B cell (primary cell): ENCODE results near the gene KLHL26. TPM values are rescaled to one million over a fixed set of nuclear protein-coding genes. Genes with fewer than 3 reads are reported as not detected.

Experiments used
- ATAC-seq: fragments of 200-7000 bp; cut with Tn5 transposase; one replicate; pipeline ENCODE4 v1.10.0; 2021; ENCODE audit warnings: low read depth, mild to moderate bottlenecking, moderate number of reproducible peaks, moderate library complexity
- CTCF ChIA-PET: fragments of 350-600 bp; sonication (Branson Sonifier 250); formaldehyde crosslinking; loops from one replicate; lab custom pipeline; 2021; ENCODE audit warnings: antibody characterized with exemption, inconsistent platforms; lab: Charles Lee
- POLR2A ChIA-PET: fragments of 350-600 bp; sonication (Branson Sonifier 250); formaldehyde crosslinking; loops from one replicate; lab custom pipeline; 2021; ENCODE audit warnings: antibody characterized with exemption; lab: Charles Lee
- DNase-seq: peaks from one replicate; pipeline ENCODE4 v3.0.0; 2013
- H2AFZ ChIP-seq: 2 replicates; pipeline ENCODE4 v1.6.1; 2012; ENCODE audit warnings: mild to moderate bottlenecking, low read depth, low read length; ENCODE audit not compliant: insufficient read depth, poor library complexity, severe bottlenecking
- H3K27ac ChIP-seq, 2 donors: 1 replicate in 1 of 2; 2 replicates in 1 of 2; pipeline ENCODE4 v1.5.1; 2012 to 2013; ENCODE audit warnings: low read length in 2 of 2, mild to moderate bottlenecking in 2 of 2, moderate library complexity in 1 of 2
- H3K27me3 ChIP-seq, 4 experiments: fragments of 200-600 bp in 1 of 4; sonication (generic) in 1 of 4; replicated peaks in 1 of 4; 1 replicate in 2 of 4; 2 replicates in 2 of 4; pipeline versions ENCODE4 v1.6.1 to v1.7.0; 2013 to 2016; ENCODE audit warnings: low read length in 3 of 4, mild to moderate bottlenecking in 2 of 4, mixed read lengths in 1 of 4, moderate library complexity in 1 of 4; ENCODE audit not compliant: insufficient read depth in 4 of 4, control insufficient read depth in 3 of 4; ENCODE audit errors: control extremely low read depth in 1 of 4
- H3K36me3 ChIP-seq, 2 experiments: replicated peaks in 1 of 2; 1 replicate in 1 of 2; 2 replicates in 1 of 2; pipeline versions ENCODE4 v1.6.1 to v1.7.1; 2013; ENCODE audit warnings: low read length in 1 of 2; ENCODE audit not compliant: insufficient read depth in 2 of 2, control insufficient read depth in 1 of 2; ENCODE audit errors: control extremely low read depth in 1 of 2, extremely low read depth in 1 of 2
- H3K4me1 ChIP-seq, 2 donors: fragments of 200-600 bp in 1 of 2; sonication (generic) in 1 of 2; 1 replicate in 1 of 2; 2 replicates in 1 of 2; pipeline versions ENCODE4 v1.5.1 to v1.6.1; 2013 to 2017; ENCODE audit warnings: low read length in 2 of 2; ENCODE audit not compliant: control insufficient read depth in 2 of 2, insufficient read depth in 2 of 2
- H3K4me2 ChIP-seq: replicated peaks from 2 replicates; pipeline ENCODE3; 2012; ENCODE audit warnings: mild to moderate bottlenecking, low read depth, low read length; ENCODE audit not compliant: poor library complexity, severe bottlenecking
- H3K4me3 ChIP-seq, 5 experiments: fragments of 200-600 bp in 1 of 5; sonication (generic) in 1 of 5; 1 replicate in 3 of 5; 2 replicates in 2 of 5; pipeline versions ENCODE4 v1.5.1 to v1.7.0; 2011 to 2016; ENCODE audit warnings: low read length in 4 of 5, mild to moderate bottlenecking in 4 of 5, low read depth in 2 of 5, control low read depth in 1 of 5, moderate library complexity in 1 of 5; ENCODE audit not compliant: insufficient read depth in 1 of 5; ENCODE audit errors: control extremely low read depth in 1 of 5, extremely low read depth in 1 of 5
- H3K79me2 ChIP-seq: fragments of 200-600 bp; sonication (generic); one replicate; pipeline ENCODE4 v1.6.0; 2016; ENCODE audit warnings: low read length; ENCODE audit not compliant: control insufficient read depth, insufficient read depth
- H3K9ac ChIP-seq: fragments of 200-600 bp; sonication (generic); 2 replicates; pipeline ENCODE4 v1.6.1; 2017; ENCODE audit warnings: mild to moderate bottlenecking, low read length, moderate library complexity
- H3K9me3 ChIP-seq, 3 donors: one replicate each; pipeline versions ENCODE4 v1.6.1 to v1.7.1; 2013; ENCODE audit warnings: low read length in 2 of 3; ENCODE audit not compliant: control insufficient read depth in 2 of 3, insufficient read depth in 1 of 3; ENCODE audit errors: control extremely low read depth in 1 of 3
- H4K20me1 ChIP-seq: 2 replicates; pipeline ENCODE4 v1.6.0; 2012; ENCODE audit warnings: mild to moderate bottlenecking, low read length; ENCODE audit not compliant: insufficient read depth, control insufficient read depth, poor library complexity, severe bottlenecking
- H3K27ac Mint-ChIP-seq: one replicate; pipeline ENCODE4 v1.8.0; 2021; ENCODE audit warnings: mixed read lengths
- H3K27me3 Mint-ChIP-seq: one replicate; pipeline ENCODE4 v1.8.0; 2021; ENCODE audit warnings: mixed read lengths
- H3K4me1 Mint-ChIP-seq: one replicate; pipeline ENCODE4 v1.8.0; 2021; ENCODE audit warnings: mixed read lengths
- H3K4me3 Mint-ChIP-seq: one replicate; pipeline ENCODE4 v1.8.0; 2021; ENCODE audit warnings: mixed read lengths
- H3K9me3 Mint-ChIP-seq: one replicate; pipeline ENCODE4 v1.8.0; 2022; ENCODE audit warnings: mixed read lengths; ENCODE audit not compliant: insufficient read depth
- CTCF ChIP-seq: fragments of 200-600 bp; IDR thresholded peaks from one replicate; pipeline ENCODE4 v1.8.0; 2022; ENCODE audit warnings: antibody characterized with exemption, mild to moderate bottlenecking
- EZH2 ChIP-seq: IDR thresholded peaks from 2 replicates; pipeline ENCODE4 v1.6.1; 2012; ENCODE audit warnings: borderline replicate concordance, low read depth, mild to moderate bottlenecking, moderate library complexity, low read length; ENCODE audit not compliant: insufficient read depth, poor library complexity, severe bottlenecking
- WGBS: methylation state at CpG from one replicate; pipeline ENCODE4 v1.1.5; 2013; ENCODE audit warnings: missing lambda C conversion rate; ENCODE audit not compliant: insufficient coverage; 5-methylcytosine and 5-hydroxymethylcytosine counted together
- intact Hi-C: fragments of 100-400 bp; cut with micrococcal nuclease; formaldehyde crosslinking; loops from one replicate; pipeline ENCODE4 v1.10.0; 2022
- polyA plus RNA-seq: library from polyadenylated mRNA; depleted of rRNA; stranded (reverse); fragments of >200 nt; gene quantifications from 2 replicates; pipeline ENCODE4 v1.2.3, GENCODE V29; 2012
- total RNA-seq, 2 donors: library from RNA; stranded (reverse); fragments of 120-200 nt in 1 of 2; gene quantifications; 1 replicate in 1 of 2; 2 replicates in 1 of 2; pipeline versions ENCODE4 v1.2.3 to v1.2.4, GENCODE V29; 2013 to 2022

The KLHL26 gene
- total and polyA plus RNA-seq, 2 donors (not counting 1 experiment from before 2014, with no cell fraction given) = 5.0 to 14.6 TPM

GRCh38 chr19:18669883-18670282 lies 33.1 kb downstream of the KLHL26 start:
- POLR2A ChIA-PET = no interaction called here
- peaks cover 0 to 3% (median 0%) of the 10 kb centered on the region in 3 donors for H3K9me3 ChIP-seq
- Mint-ChIP-seq H3K27ac (no peak overlapping the region), H3K9me3 (no peaks in the 10 kb centered on the region), H3K27me3 (no peaks in the 10 kb centered on the region), H3K4me3 (no peak overlapping the region), H3K4me1 (peaks cover 3% of the 10 kb centered on the region)
- no peak overlapping the region for H2AFZ ChIP-seq
- WGBS = 95% methylated on average over 11 of the region's 11 CpGs
- H3K4me2 ChIP-seq = no peak overlapping the region
- CTCF ChIA-PET = no interaction called here
- ATAC-seq = no peak
- no peak for DNase-seq
- no peaks in the 10 kb centered on the region for H4K20me1 ChIP-seq
- H3K9ac ChIP-seq = no peak overlapping the region
- no peaks in the 10 kb centered on the region for H3K27me3 ChIP-seq
- no peak overlapping the region for H3K27ac ChIP-seq
- peaks cover 0 to 18% of the 10 kb centered on the region in 2 donors for H3K4me1 ChIP-seq
- peaks cover 0 to 18% of the 10 kb centered on the region in 2 experiments for H3K36me3 ChIP-seq
- TF ChIP-seq EZH2 (no peak), CTCF (no peak)
- H3K4me3 ChIP-seq = no peak overlapping the region
- no peaks in the 10 kb centered on the region for H3K79me2 ChIP-seq
- intact Hi-C loops = no loop called here

- Mint-ChIP-seq H3K4me1 (peaks cover 3% of the 10 kb centered on the region), H3K27me3 (no peaks in the 10 kb centered on the region), H3K4me3 (no peak overlapping the region), H3K27ac (no peak overlapping the region), H3K9me3 (no peaks in the 10 kb centered on the region)
- ChIA-PET CTCF (no interaction called here), POLR2A (no interaction called here)
- Histone ChIP-seq H3K4me3 (no peak overlapping the region), H3K79me2 (no peaks in the 10 kb centered on the region), H4K20me1 (no peaks in the 10 kb centered on the region), H3K27me3 (no peaks in the 10 kb centered on the region), H2AFZ (no peak overlapping the region), H3K4me2 (no peak overlapping the region), H3K9ac (no peak overlapping the region), H3K4me1 (peaks cover 0 to 16% of the 10 kb centered on the region in 2 donors), H3K27ac (no peak overlapping the region), H3K36me3 (peaks cover 0 to 18% of the 10 kb centered on the region in 2 experiments), H3K9me3 (peaks cover 0 to 3% (median 0%) of the 10 kb centered on the region in 3 donors)
- DNase-seq = no peak
- 95% methylated on average over 10 of the region's 13 CpGs for WGBS
- TF ChIP-seq CTCF (no peak), EZH2 (no peak)
- intact Hi-C loops = no loop called here
- no peak for ATAC-seq
These were observed 33.5 kb downstream of the KLHL26 start for GRCh38 chr19:18670312-18670711.
